SK-N-DZ (cell line): ENCODE results near the gene MSANTD1.

Experiments used
- DNase-seq: peaks from one replicate; pipeline ENCODE4 v3.0.0-alpha.2; 2015; ENCODE audit warnings: low spot score

MSANTD1 gene

GRCh38 chr4:3262208-3263052 is 13.5 kb downstream of the MSANTD1 start:
- no peak for DNase-seq

- no peak for DNase-seq
Measured at GRCh38 chr4:3263053-3263875, 14.3 kb downstream of the MSANTD1 start.

- DNase-seq = no peak
Measured at GRCh38 chr4:3263876-3264193, 14.9 kb downstream of the MSANTD1 start.

- DNase-seq = no peak
Measured at GRCh38 chr4:3266076-3266475, 17.1 kb downstream of the MSANTD1 start.

GRCh38 chr4:3267576-3268394 is 18.8 kb downstream of the MSANTD1 start:
- no peak for DNase-seq

- DNase-seq = no peak
Measured at GRCh38 chr4:3268395-3269104, 19.6 kb downstream of the MSANTD1 start.

GRCh38 chr4:3269105-3269927 is 20.4 kb downstream of the MSANTD1 start:
- no peak for DNase-seq

- DNase-seq = no peak
Measured at GRCh38 chr4:3269991-3270611, 21.1 kb downstream of the MSANTD1 start.

- DNase-seq = no peak
Measured at GRCh38 chr4:3271131-3271530, 22.2 kb downstream of the MSANTD1 start.

GRCh38 chr4:3276986-3277385 is 28.0 kb downstream of the MSANTD1 start:
- no peak for DNase-seq

- DNase-seq = no peak
Measured at GRCh38 chr4:3280466-3280865, 31.5 kb downstream of the MSANTD1 start.

GRCh38 chr4:3283483-3283882 is 34.5 kb downstream of the MSANTD1 start:
- no peak for DNase-seq

- no peak for DNase-seq
Measured at GRCh38 chr4:3283916-3284315, 35.0 kb downstream of the MSANTD1 start.

GRCh38 chr4:3284734-3285557 is 36.0 kb downstream of the MSANTD1 start:
- DNase-seq = no peak

GRCh38 chr4:3285558-3286334 is 36.8 kb downstream of the MSANTD1 start:
- no peak for DNase-seq

GRCh38 chr4:3286335-3287175 is 37.6 kb downstream of the MSANTD1 start:
- DNase-seq = no peak

GRCh38 chr4:3287271-3287971 is 38.5 kb downstream of the MSANTD1 start:
- DNase-seq = no peak
